IPS DF 6.9 (cell line): Measurements from ENCODE around the gene ZCCHC7.
"Not testable (repeated sequence)": the region's sequence is repeated elsewhere in the genome, so short reads cannot be mapped to it uniquely, and the experiment has no call there.

ENCODE experiments used
- DNase-seq: peaks from one replicate; pipeline ENCODE4 v3.0.0-alpha.2; 2013; ENCODE audit warnings: low read depth, low spot score
- H3K27ac ChIP-seq: one replicate; pipeline ENCODE4 v1.5.1; 2013; ENCODE audit warnings: low read length, control low read depth
- H3K27me3 ChIP-seq: 2 replicates; pipeline ENCODE4 v1.6.1; 2013; ENCODE audit warnings: mild to moderate bottlenecking, low read length; ENCODE audit not compliant: control insufficient read depth, insufficient read depth
- H3K36me3 ChIP-seq: 2 replicates; pipeline ENCODE4 v1.6.1; 2013; ENCODE audit warnings: low read length; ENCODE audit not compliant: control insufficient read depth, insufficient read depth
- H3K4me1 ChIP-seq: 2 replicates; pipeline ENCODE4 v1.6.1; 2013; ENCODE audit warnings: low read length; ENCODE audit not compliant: control insufficient read depth, insufficient read depth
- H3K4me3 ChIP-seq: 2 replicates; pipeline ENCODE4 v1.5.1; 2013; ENCODE audit warnings: mild to moderate bottlenecking, low read length
- H3K9me3 ChIP-seq: 2 replicates; pipeline ENCODE4 v1.6.1; 2013; ENCODE audit warnings: low read length, inconsistent platforms; ENCODE audit not compliant: control insufficient read depth, insufficient read depth
- WGBS: extraction: QIAGEN DNeasy Blood & Tissue Kit; methylation state at CpG from one replicate; pipeline ENCODE4 v1.1.7; 2013; ENCODE audit warnings: mixed read lengths, missing lambda C conversion rate; ENCODE audit not compliant: insufficient read length, insufficient coverage; 5-methylcytosine and 5-hydroxymethylcytosine counted together

Gene ZCCHC7

DNA sequence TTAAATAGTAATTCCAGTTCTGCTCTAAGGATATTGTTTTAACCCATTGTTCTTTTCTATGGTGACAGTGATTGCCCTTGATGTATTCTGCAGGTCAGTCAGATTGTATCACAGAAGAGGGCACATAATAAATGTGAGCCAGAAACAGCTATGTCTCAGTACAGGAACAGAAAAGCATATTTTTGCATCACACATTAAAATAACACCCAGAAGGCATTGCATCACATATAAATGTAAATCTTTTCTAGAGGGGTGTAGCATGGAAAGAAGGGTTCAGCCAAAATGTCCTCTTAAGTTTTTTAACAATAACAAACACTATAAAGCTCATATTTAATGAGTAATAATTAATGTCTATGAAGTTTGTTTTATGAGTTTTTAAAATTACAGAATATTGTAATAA lies 30.0 kb downstream of the ZCCHC7 start:
- Histone ChIP-seq H3K27ac (no peak overlapping the region), H3K9me3 (no peaks in the 10 kb centered on the region), H3K4me1 (no peaks in the 10 kb centered on the region), H3K36me3 (no peaks in the 10 kb centered on the region), H3K27me3 (no peaks in the 10 kb centered on the region), H3K4me3 (no peak overlapping the region)
- no peak for DNase-seq

DNA sequence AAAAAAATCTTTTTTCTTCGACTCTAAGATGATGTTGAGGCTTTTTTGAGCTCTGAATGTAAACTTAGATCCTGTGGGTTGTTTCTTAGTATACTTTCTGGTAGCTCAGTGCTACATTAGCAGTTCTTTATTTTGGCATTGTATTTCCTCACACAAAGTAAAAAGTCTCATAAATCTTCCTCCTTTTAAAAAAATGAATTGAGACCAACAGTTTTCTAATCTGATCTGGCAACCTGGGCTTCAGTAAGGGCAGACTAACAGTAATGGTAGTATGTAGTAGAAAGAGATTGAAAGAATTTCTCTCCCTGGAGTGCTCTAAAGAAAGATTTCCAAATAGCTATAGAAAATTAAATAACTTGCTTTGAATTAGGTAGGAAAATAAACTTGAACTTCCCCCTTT lies 31.4 kb downstream of the ZCCHC7 start:
- H3K27ac ChIP-seq = no peak overlapping the region
- WGBS = no CpG with 5 or more reads among the region's 1 CpG
- no peaks in the 10 kb centered on the region for H3K27me3 ChIP-seq
- H3K36me3 ChIP-seq = no peaks in the 10 kb centered on the region
- no peak overlapping the region for H3K4me3 ChIP-seq
- H3K4me1 ChIP-seq = no peaks in the 10 kb centered on the region
- H3K9me3 ChIP-seq = no peaks in the 10 kb centered on the region
- DNase-seq = no peak

DNA sequence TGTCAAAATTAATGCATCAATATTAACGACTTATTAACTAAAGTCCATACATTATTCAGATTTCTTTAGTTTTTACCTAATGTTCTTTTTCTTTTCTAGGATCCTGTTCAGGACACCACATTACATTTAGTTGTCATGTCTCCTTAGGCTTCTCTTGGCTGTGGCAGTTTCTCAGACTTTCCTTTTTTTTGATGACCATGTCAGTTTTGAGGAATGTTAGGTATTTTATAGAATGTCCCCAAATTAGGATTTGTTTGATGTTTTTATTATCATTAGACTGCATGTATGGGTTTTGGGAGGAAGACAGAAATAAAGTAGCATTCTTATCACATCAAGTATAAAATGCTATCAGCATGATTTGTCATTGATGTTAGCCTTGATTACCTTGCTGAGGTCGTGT lies 32.0 kb downstream of the ZCCHC7 start:
- Histone ChIP-seq H3K4me1 (no peaks in the 10 kb centered on the region), H3K9me3 (no peaks in the 10 kb centered on the region), H3K4me3 (no peak overlapping the region), H3K36me3 (no peaks in the 10 kb centered on the region), H3K27me3 (no peaks in the 10 kb centered on the region), H3K27ac (no peak overlapping the region)
- no peak for DNase-seq
- WGBS = no CpG with 5 or more reads among the region's 2 CpGs

DNA sequence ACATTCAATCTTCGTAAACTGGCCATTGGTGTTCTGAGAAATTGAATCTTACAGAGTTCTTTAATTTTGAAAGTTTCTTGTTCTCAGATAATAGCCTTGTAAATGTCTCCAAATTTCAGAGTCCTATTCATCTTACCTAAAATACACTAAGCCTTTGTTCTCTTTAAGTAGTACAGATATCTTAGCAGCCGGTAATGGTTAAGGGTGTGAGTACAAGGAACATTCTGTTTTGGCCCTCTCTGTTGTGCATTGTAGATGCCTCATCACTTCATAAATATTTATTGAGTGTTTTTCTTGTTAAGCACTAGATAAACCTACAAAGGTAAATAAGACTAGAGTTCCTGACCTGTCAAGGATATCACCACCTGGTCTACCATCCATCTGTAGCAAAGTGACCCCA lies 35.2 kb downstream of the ZCCHC7 start:
- H3K4me3 ChIP-seq = no peak overlapping the region
- DNase-seq = no peak
- H3K9me3 ChIP-seq = no peaks in the 10 kb centered on the region
- H3K27me3 ChIP-seq = no peaks in the 10 kb centered on the region
- no CpG with 5 or more reads among the region's 2 CpGs for WGBS
- H3K4me1 ChIP-seq = no peaks in the 10 kb centered on the region
- no peaks in the 10 kb centered on the region for H3K36me3 ChIP-seq
- no peak overlapping the region for H3K27ac ChIP-seq

DNA sequence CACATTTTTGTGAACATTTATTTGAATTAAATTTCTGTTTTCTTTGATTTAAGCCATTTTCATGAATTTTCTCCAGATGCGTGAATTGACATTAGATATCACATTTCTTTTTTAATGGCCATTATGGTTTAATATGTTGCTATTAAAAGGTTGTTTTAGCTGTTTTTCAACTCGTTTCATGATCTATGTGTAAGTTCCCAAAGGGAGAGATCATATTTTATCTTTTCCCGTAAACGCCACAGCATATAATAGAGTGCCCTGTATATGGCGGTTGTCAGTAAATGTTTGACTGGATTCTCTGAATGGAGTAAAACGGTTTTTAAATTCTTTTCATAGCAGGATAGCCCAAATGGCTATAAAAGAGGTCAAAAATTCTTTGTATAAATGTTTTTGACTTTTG lies 35.8 kb downstream of the ZCCHC7 start:
- no CpG with 5 or more reads among the region's 6 CpGs for WGBS
- no peak for DNase-seq
- no peak overlapping the region for H3K4me3 ChIP-seq
- H3K27me3 ChIP-seq = no peaks in the 10 kb centered on the region
- no peaks in the 10 kb centered on the region for H3K9me3 ChIP-seq
- H3K4me1 ChIP-seq = no peaks in the 10 kb centered on the region
- H3K36me3 ChIP-seq = no peaks in the 10 kb centered on the region
- H3K27ac ChIP-seq = no peak overlapping the region

DNA sequence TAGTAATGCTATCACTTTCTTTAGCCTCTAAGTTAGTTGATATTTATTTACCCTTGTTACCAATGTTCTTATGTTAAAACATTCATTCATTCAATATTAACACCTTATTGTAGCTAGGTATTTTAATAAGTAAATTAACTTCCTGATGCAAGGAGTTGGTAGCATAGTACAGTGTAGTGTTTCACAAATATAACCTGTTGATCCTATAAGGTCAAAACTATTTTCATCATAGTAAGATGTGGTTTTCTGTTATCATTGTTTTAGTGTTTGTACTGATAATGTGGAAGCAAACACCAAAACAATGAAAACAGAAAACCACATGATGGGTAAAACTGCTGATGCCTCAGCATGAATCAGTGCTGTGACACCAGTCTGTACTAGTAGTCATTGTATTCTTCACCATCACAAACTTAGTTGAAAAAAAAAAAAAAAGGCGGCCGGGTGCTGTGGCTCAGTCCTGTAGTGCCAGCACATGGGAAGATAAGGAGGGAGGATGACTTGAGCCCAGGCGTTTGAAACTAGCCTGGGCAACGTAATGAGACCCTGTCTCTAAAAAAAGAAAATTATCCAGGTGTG lies 36.5 kb downstream of the ZCCHC7 start:
- H3K9me3 ChIP-seq = no peaks in the 10 kb centered on the region
- no peaks in the 10 kb centered on the region for H3K4me1 ChIP-seq
- WGBS = no CpG with 5 or more reads among the region's 4 CpGs
- no peak overlapping the region for H3K4me3 ChIP-seq
- no peaks in the 10 kb centered on the region for H3K36me3 ChIP-seq
- no peak overlapping the region for H3K27ac ChIP-seq
- no peak for DNase-seq
- H3K27me3 ChIP-seq = no peaks in the 10 kb centered on the region

DNA sequence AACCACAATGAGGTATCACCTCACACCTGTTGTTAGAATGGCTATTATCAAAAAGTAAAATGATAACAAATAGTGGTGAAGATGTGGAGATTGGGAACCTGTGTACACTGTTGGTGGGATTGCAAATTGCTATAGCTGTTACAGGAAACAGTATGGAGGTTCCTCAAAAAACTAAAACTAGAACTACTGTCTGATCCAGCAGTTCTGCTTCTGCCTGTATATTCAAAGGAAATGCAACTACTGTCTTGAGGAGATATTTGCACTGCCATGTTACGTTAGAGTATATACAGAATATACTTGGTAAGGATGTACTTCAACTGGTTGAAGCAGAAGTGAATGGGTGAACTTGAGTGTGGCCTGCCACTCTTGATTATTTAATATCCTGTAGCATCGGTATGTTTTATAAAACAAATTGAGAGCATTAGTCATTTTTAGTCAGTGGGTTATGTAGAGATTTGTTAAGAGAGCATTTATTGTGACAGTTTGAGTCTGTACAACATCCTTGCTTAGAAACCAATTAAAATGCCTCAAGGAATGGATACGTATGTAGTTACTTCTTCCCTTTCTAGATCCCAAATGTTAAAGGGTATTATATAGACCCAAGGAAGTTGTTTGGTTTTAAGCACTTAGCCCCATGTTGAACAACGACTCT lies 37.5 kb downstream of the ZCCHC7 start:
- H3K27me3 ChIP-seq = no peaks in the 10 kb centered on the region
- H3K4me3 ChIP-seq = no peak overlapping the region
- H3K4me1 ChIP-seq = no peaks in the 10 kb centered on the region
- no peaks in the 10 kb centered on the region for H3K36me3 ChIP-seq
- no peak for DNase-seq
- no CpG with 5 or more reads among the region's 4 CpGs for WGBS
- H3K27ac ChIP-seq = no peak overlapping the region
- H3K9me3 ChIP-seq = no peaks in the 10 kb centered on the region

DNA sequence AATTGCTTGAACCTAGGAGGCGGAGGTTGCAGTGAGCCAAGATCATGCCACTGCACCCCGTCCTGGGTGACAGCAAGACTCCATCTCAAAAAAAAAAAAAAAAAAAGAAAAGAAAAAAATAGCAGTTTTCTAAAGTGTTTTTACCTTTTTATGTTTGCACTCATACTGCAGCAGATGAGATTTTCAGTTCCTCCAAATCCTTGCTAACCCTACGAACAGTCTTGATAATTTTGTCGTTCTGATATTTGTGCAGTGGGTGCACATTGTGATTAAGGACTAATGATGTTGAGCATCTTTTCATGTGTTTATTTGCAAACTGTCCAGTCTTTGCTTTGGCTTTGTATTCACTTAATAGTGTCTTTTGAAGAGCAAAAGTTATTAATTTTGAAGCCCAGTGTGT lies 42.9 kb downstream of the ZCCHC7 start:
- H3K27ac ChIP-seq = no peak overlapping the region
- no peaks in the 10 kb centered on the region for H3K9me3 ChIP-seq
- no CpG with 5 or more reads among the region's 4 CpGs for WGBS

DNA sequence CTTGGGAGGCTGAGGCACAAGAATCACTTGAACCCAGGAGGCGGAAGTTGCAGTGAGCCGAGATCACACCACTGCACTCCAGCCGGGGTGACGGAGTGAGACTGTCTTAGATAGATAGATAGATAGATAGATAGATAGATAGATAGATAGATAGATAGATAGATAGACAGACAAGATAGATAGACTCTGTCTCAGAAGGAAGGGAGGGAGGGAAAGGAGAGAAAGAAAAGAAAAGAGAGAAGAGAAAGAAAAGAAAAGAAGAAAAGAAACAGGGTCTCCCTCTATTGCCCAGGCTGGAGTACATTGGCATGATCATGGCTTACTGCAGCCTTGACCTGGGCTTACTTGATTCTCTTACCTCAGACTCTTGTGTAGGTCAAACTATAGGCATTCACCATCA lies 44.0 kb downstream of the ZCCHC7 start:
- H3K27ac ChIP-seq, H3K27me3 ChIP-seq, H3K9me3 ChIP-seq, DNase-seq, H3K36me3 ChIP-seq, H3K4me1 ChIP-seq, H3K4me3 ChIP-seq: not testable (repeated sequence)
- no CpG with 5 or more reads among the region's 4 CpGs for WGBS

More for the DNA sequence above, 42.9 kb downstream of the ZCCHC7 start:
- no peak overlapping the region for H3K4me3 ChIP-seq
- H3K36me3 ChIP-seq = no peaks in the 10 kb centered on the region
- no peaks in the 10 kb centered on the region for H3K27me3 ChIP-seq
- no peaks in the 10 kb centered on the region for H3K4me1 ChIP-seq
- no peak for DNase-seq

DNA sequence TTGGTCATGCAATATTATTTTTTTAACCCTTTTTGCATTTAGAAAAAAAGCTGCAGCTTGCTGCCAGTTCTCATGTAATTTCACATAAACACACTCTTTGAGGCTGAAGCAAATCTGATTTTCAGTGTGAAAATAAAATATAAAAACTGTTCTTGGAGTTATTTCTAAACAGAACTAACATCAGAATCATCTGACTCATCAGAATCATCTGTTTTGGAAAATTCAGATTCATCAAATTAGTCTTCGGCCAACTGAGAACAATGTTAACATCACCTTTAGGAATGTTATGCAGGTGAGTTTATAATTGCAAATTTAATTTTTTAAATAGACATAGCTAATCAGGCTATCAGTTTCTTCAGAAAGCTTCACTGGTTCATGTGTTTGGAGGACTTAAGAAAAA lies 45.3 kb downstream of the ZCCHC7 start:
- Histone ChIP-seq H3K4me3 (no peak overlapping the region), H3K27ac (no peak overlapping the region), H3K4me1 (no peaks in the 10 kb centered on the region), H3K36me3 (no peaks in the 10 kb centered on the region), H3K27me3 (no peaks in the 10 kb centered on the region), H3K9me3 (no peaks in the 10 kb centered on the region)
- no peak for DNase-seq
- no CpG with 5 or more reads among the region's 1 CpG for WGBS

DNA sequence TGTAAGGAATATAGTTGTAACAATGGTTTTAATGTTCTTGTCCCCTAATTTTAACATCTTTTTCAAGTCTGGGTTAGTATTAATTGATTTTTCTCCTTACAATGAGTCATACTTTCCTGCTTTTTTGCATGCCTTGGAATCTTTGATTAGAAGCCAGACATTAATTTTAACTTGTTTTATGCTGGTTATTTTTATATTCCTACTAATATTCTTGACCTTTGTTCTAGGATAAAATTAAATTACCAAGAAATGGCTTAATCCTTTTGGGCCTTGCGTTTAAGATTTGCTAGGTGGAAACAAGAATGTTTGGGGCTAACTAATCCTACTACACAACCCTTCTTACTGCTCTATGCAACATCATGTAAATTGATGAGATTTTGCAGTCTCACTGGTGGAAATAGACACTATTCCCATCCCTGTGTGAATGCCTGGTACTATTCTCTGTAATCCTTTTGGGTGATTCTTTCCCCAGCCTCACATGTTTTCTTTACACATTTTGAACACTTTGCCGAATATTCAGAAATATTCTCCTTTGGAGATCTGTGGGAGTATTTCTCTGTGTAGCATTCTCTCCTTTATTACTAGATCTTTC lies 47.2 kb downstream of the ZCCHC7 start:
- Histone ChIP-seq H3K36me3 (no peaks in the 10 kb centered on the region), H3K4me3 (no peak overlapping the region), H3K27me3 (no peaks in the 10 kb centered on the region), H3K4me1 (no peaks in the 10 kb centered on the region), H3K27ac (no peak overlapping the region), H3K9me3 (no peaks in the 10 kb centered on the region)
- no peak for DNase-seq
- no CpG with 5 or more reads among the region's 2 CpGs for WGBS
